Activated CD4-positive, alpha-beta T cell treated with anti-CD3 and anti-CD28 coated beads for 36 hours (primary cell): ENCODE data around the gene POMT1. TPM values are rescaled to one million over a fixed set of nuclear protein-coding genes. Genes with fewer than 3 reads are reported as not detected.

Experiments used
- ATAC-seq: fragments of 200-7000 bp; cut with Tn5 transposase; one replicate; pipeline ENCODE4 v1.10.0; 2021; ENCODE audit warnings: mild to moderate bottlenecking, moderate library complexity
- CTCF ChIA-PET: fragments of 350-600 bp; sonication (Branson Sonifier 250); formaldehyde crosslinking; loops from one replicate; lab custom pipeline; 2021; ENCODE audit warnings: antibody characterized with exemption; lab: Charles Lee
- POLR2A ChIA-PET: fragments of 350-600 bp; sonication (Branson Sonifier 250); formaldehyde crosslinking; loops from one replicate; lab custom pipeline; 2021; ENCODE audit warnings: antibody characterized with exemption, inconsistent platforms; lab: Charles Lee
- DNase-seq: peaks from one replicate; pipeline ENCODE4 v3.0.0-alpha.2; 2020
- H3K27ac Mint-ChIP-seq: one replicate; pipeline ENCODE4 v1.8.0; 2021; ENCODE audit warnings: mixed read lengths
- H3K27me3 Mint-ChIP-seq: one replicate; pipeline ENCODE4 v1.8.0; 2021; ENCODE audit warnings: mixed read lengths
- H3K36me3 Mint-ChIP-seq: one replicate; pipeline ENCODE4 v1.8.0; 2021; ENCODE audit warnings: low read depth, mixed read lengths
- H3K4me1 Mint-ChIP-seq: one replicate; pipeline ENCODE4 v1.8.0; 2021; ENCODE audit warnings: mixed read lengths
- H3K4me3 Mint-ChIP-seq: one replicate; pipeline ENCODE4 v1.8.0; 2021; ENCODE audit warnings: mild to moderate bottlenecking, moderate library complexity, mixed read lengths
- H3K9me3 Mint-ChIP-seq: one replicate; pipeline ENCODE4 v1.8.0; 2021; ENCODE audit warnings: low read depth, mixed read lengths
- intact Hi-C, 2 experiments: fragments of 100-400 bp; cut with DNase I in 1 of 2; cut with micrococcal nuclease in 1 of 2; formaldehyde crosslinking; loops; one replicate each; pipeline versions ENCODE4 v1.14.2 to v1.15.1; 2022 to 2024; cut with DNase I, micrococcal nuclease
- total RNA-seq, 2 experiments: library from RNA; stranded (reverse); gene quantifications; one replicate each; pipeline ENCODE4 v1.2.3, GENCODE V29; 2021

The POMT1 gene
- total RNA-seq, 2 experiments from 2014 or later: 28.2 to 30.7 TPM

GRCh38 chr9:131485206-131485605 lies 17.5 kb upstream of the POMT1 start:
- H3K9me3 Mint-ChIP-seq: no peaks in the 10 kb centered on the region
- no peak overlapping the region for H3K27ac Mint-ChIP-seq
- peaks cover 1% of the 10 kb centered on the region for H3K4me1 Mint-ChIP-seq
- no peak for DNase-seq
- POLR2A ChIA-PET: no interaction called here
- no peak for ATAC-seq
- intact Hi-C loops: no loop called here
- no peak overlapping the region for H3K4me3 Mint-ChIP-seq
- CTCF ChIA-PET: interaction anchor here (0.7 kb wide), 1 partner anchor 53 kb away, joined by 3 read pairs; no protein-coding TSS in a partner anchor
- H3K27me3 Mint-ChIP-seq: no peaks in the 10 kb centered on the region
- H3K36me3 Mint-ChIP-seq: peaks cover 66% of the 10 kb centered on the region

GRCh38 chr9:131485728-131486422 lies 16.8 kb upstream of the POMT1 start:
- no peak for DNase-seq
- Mint-ChIP-seq H3K4me1 (no peaks in the 10 kb centered on the region), H3K4me3 (no peak overlapping the region), H3K27me3 (no peaks in the 10 kb centered on the region), H3K36me3 (peaks cover 71% of the 10 kb centered on the region), H3K27ac (no peak overlapping the region), H3K9me3 (no peaks in the 10 kb centered on the region)
- ATAC-seq: no peak
- ChIA-PET CTCF (no interaction called here), POLR2A (no interaction called here)
- intact Hi-C loops: no loop called here

- no peaks in the 10 kb centered on the region for H3K4me1 Mint-ChIP-seq
- H3K9me3 Mint-ChIP-seq: no peaks in the 10 kb centered on the region
- no peak overlapping the region for H3K27ac Mint-ChIP-seq
- H3K36me3 Mint-ChIP-seq: peaks cover 73% of the 10 kb centered on the region
- ChIA-PET CTCF (interaction anchor here (0.9 to 1.1 kb wide), 2 partner anchors 13 to 48 kb away, joined by 4 read pairs; no protein-coding TSS in a partner anchor), POLR2A (interaction anchor here (0.9 kb wide), 1 partner anchor 14 kb away, joined by 4 read pairs; no protein-coding TSS in a partner anchor)
- H3K4me3 Mint-ChIP-seq: no peak overlapping the region
- intact Hi-C loops: no loop called here
- DNase-seq (no peak), ATAC-seq (no peak)
- no peaks in the 10 kb centered on the region for H3K27me3 Mint-ChIP-seq
These were observed 15.7 kb upstream of the POMT1 start for GRCh38 chr9:131487001-131487400.

GRCh38 chr9:131487621-131488031 lies 15.1 kb upstream of the POMT1 start:
- Mint-ChIP-seq H3K27me3 (no peaks in the 10 kb centered on the region), H3K27ac (no peak overlapping the region), H3K36me3 (peaks cover 73% of the 10 kb centered on the region), H3K4me3 (no peak overlapping the region), H3K4me1 (no peaks in the 10 kb centered on the region), H3K9me3 (no peaks in the 10 kb centered on the region)
- ATAC-seq: no peak
- DNase-seq: no peak
- intact Hi-C loops: no loop called here
- ChIA-PET POLR2A (interaction anchor here (0.9 kb wide), 1 partner anchor 13 kb away, joined by 4 read pairs; no protein-coding TSS in a partner anchor), CTCF (interaction anchor here (0.9 to 1.1 kb wide), 2 partner anchors 13 to 48 kb away, joined by 4 read pairs; no protein-coding TSS in a partner anchor)

- H3K27ac Mint-ChIP-seq: no peak overlapping the region
- peaks cover 72% of the 10 kb centered on the region for H3K36me3 Mint-ChIP-seq
- no peak for ATAC-seq
- no peaks in the 10 kb centered on the region for H3K9me3 Mint-ChIP-seq
- ChIA-PET POLR2A (no interaction called here), CTCF (no interaction called here)
- no peaks in the 10 kb centered on the region for H3K4me1 Mint-ChIP-seq
- no peak for DNase-seq
- H3K4me3 Mint-ChIP-seq: no peak overlapping the region
- intact Hi-C loops: no loop called here
- H3K27me3 Mint-ChIP-seq: no peaks in the 10 kb centered on the region
These were observed 12.2 kb upstream of the POMT1 start for GRCh38 chr9:131490514-131490913.

GRCh38 chr9:131491001-131491710 lies 11.6 kb upstream of the POMT1 start:
- H3K4me1 Mint-ChIP-seq: no peaks in the 10 kb centered on the region
- H3K27ac Mint-ChIP-seq: no peak overlapping the region
- no peaks in the 10 kb centered on the region for H3K9me3 Mint-ChIP-seq
- ATAC-seq (no peak), DNase-seq (no peak)
- H3K27me3 Mint-ChIP-seq: no peaks in the 10 kb centered on the region
- ChIA-PET POLR2A (no interaction called here), CTCF (no interaction called here)
- intact Hi-C loops: no loop called here
- no peak overlapping the region for H3K4me3 Mint-ChIP-seq
- H3K36me3 Mint-ChIP-seq: peaks cover 72% of the 10 kb centered on the region

GRCh38 chr9:131492070-131492469 lies 10.6 kb upstream of the POMT1 start:
- DNase-seq: no peak
- intact Hi-C loops: no loop called here
- POLR2A ChIA-PET: no interaction called here
- no peak overlapping the region for H3K27ac Mint-ChIP-seq
- CTCF ChIA-PET: no interaction called here
- no peak for ATAC-seq
- no peak overlapping the region for H3K4me3 Mint-ChIP-seq
- H3K36me3 Mint-ChIP-seq: peaks cover 72% of the 10 kb centered on the region
- no peaks in the 10 kb centered on the region for H3K4me1 Mint-ChIP-seq
- H3K9me3 Mint-ChIP-seq: no peaks in the 10 kb centered on the region
- H3K27me3 Mint-ChIP-seq: no peaks in the 10 kb centered on the region

GRCh38 chr9:131494296-131494870 lies 8.3 kb upstream of the POMT1 start:
- H3K4me1 Mint-ChIP-seq: peaks cover 16% of the 10 kb centered on the region
- H3K27ac Mint-ChIP-seq: no peak overlapping the region
- intact Hi-C loops: no loop called here
- peaks cover 62% of the 10 kb centered on the region for H3K36me3 Mint-ChIP-seq
- H3K4me3 Mint-ChIP-seq: no peak overlapping the region
- POLR2A ChIA-PET: no interaction called here
- no peaks in the 10 kb centered on the region for H3K9me3 Mint-ChIP-seq
- CTCF ChIA-PET: no interaction called here
- no peaks in the 10 kb centered on the region for H3K27me3 Mint-ChIP-seq
- ATAC-seq (no peak), DNase-seq (no peak)

GRCh38 chr9:131495785-131496184 lies 6.9 kb upstream of the POMT1 start:
- Mint-ChIP-seq H3K4me3 (no peak overlapping the region), H3K27me3 (no peaks in the 10 kb centered on the region), H3K4me1 (peaks cover 30% of the 10 kb centered on the region), H3K36me3 (peaks cover 51% of the 10 kb centered on the region), H3K9me3 (no peaks in the 10 kb centered on the region), H3K27ac (no peak overlapping the region)
- intact Hi-C loops: no loop called here
- ChIA-PET POLR2A (no interaction called here), CTCF (interaction anchor here (0.7 kb wide), 1 partner anchor 793 kb away, joined by 5 read pairs; no protein-coding TSS in a partner anchor)
- ATAC-seq (no peak), DNase-seq (no peak)

GRCh38 chr9:131496844-131497405 lies 5.8 kb upstream of the POMT1 start:
- Mint-ChIP-seq H3K4me3 (no peak overlapping the region), H3K4me1 (peaks cover 41% of the 10 kb centered on the region), H3K27me3 (no peaks in the 10 kb centered on the region), H3K9me3 (no peaks in the 10 kb centered on the region), H3K27ac (no peak overlapping the region), H3K36me3 (peaks cover 49% of the 10 kb centered on the region)
- ATAC-seq (no peak), DNase-seq (no peak)
- ChIA-PET POLR2A (interaction anchor here (0.6 kb wide), 1 partner anchor 49 kb away, joined by 3 read pairs; no protein-coding TSS in a partner anchor), CTCF (interaction anchor here (0.7 to 0.8 kb wide), 2 partner anchors 147 to 373 kb away, joined by 3 to 4 read pairs; no protein-coding TSS in a partner anchor)
- intact Hi-C loops: no loop called here

GRCh38 chr9:131499254-131499767 lies 3.4 kb upstream of the POMT1 start:
- DNase-seq (no peak), ATAC-seq (no peak)
- Mint-ChIP-seq H3K9me3 (no peaks in the 10 kb centered on the region), H3K27ac (peak overlapping the region; percentile 66), H3K4me1 (peaks cover 52% of the 10 kb centered on the region), H3K27me3 (no peaks in the 10 kb centered on the region), H3K36me3 (peaks cover 29% of the 10 kb centered on the region), H3K4me3 (no peak overlapping the region)
- POLR2A ChIA-PET: interaction anchor here (0.6 kb wide), 1 partner anchor 15 kb away, joined by 3 read pairs; no protein-coding TSS in a partner anchor
- CTCF ChIA-PET: interaction anchor here (0.6 to 2.4 kb wide), 9 partner anchors 10 to 252 kb away, joined by 3 to 8 read pairs (median 3); no protein-coding TSS in a partner anchor
- intact Hi-C loops: no loop called here
